ENCODE data around the gene ALG13.

Gene ALG13

DNA sequence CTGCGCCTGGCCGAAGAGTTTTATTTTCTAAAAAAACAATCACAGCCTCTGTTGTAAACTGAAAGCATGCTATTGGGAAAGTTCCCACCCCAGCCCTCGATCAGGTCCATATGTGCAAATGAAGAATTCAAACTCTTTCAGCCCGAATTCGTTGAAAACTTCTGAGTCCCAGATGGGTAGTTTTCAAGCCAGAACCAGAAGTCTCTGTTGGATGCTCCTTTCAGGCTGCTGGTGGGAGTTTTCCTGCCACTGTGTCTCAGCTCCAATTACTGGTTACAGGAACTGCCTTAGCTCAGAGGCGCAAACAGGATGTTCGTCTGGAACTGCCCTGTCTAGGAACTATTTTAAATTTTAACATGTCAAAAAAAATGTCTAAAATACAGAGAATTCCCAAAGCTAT is 9.3 kb upstream of the ALG13 start:
- H3K36me3 ChIP-seq (ENCODE audit: control insufficient read depth, low read length) = no peaks in the 10 kb centered on the region
- H3K27ac ChIP-seq (ENCODE audit: low read depth, low read length) = no peak overlapping the region

DNA sequence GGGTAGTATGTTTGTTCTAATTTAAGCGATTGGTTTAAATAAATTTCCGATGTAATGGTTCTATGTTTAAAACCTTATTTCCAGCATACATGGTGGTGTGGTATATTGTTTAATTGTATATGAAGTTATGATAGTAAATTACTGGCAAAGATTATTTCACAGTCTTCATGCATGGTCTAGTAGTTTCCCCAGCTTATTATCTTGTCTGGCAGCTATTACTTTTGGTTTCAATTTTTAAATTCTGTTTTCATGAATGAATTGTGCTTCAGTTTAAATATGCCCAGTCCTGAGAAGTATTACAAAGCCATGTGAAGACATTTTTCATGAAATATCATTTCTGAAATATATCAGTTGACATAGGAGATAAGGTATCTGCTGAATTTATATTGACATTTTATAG is 6.3 kb downstream of the ALG13 start:
- Histone ChIP-seq H3K9me3 (ENCODE audit: control insufficient read depth, insufficient read depth, low read length) (no peaks in the 10 kb centered on the region), H3K79me2 (ENCODE audit: control insufficient read depth, low read length) (peaks cover 16% of the 10 kb centered on the region), H3K4me3 (ENCODE audit: low read length) (no peak overlapping the region), H3K27ac (ENCODE audit: low read depth, low read length) (no peak overlapping the region), H3K27me3 (ENCODE audit: control insufficient read depth, low read length) (no peaks in the 10 kb centered on the region), H3K4me1 (ENCODE audit: control insufficient read depth, low read length) (peaks cover 6% of the 10 kb centered on the region; the same call in 1 of the 2 replicates), H3K4me2 (ENCODE audit: low read length) (no peak overlapping the region), H4K20me1 (ENCODE audit: control insufficient read depth, insufficient read depth, low read depth, low read length) (no peaks in the 10 kb centered on the region), H3K9me2 (replicated peaks; ENCODE audit: control insufficient read depth, low read length) (no peaks in the 10 kb centered on the region), H3K36me3 (ENCODE audit: control insufficient read depth, low read length) (peaks cover 67% of the 10 kb centered on the region), H3F3A (ENCODE audit: control insufficient read depth, insufficient read depth) (no peaks in the 10 kb centered on the region)
- no peak for TF ChIP-seq EZH2phosphoT487 (IDR thresholded peaks at IDR 0.05; ENCODE audit: borderline replicate concordance, low read length)
- TF ChIP-seq, protein P1, sequence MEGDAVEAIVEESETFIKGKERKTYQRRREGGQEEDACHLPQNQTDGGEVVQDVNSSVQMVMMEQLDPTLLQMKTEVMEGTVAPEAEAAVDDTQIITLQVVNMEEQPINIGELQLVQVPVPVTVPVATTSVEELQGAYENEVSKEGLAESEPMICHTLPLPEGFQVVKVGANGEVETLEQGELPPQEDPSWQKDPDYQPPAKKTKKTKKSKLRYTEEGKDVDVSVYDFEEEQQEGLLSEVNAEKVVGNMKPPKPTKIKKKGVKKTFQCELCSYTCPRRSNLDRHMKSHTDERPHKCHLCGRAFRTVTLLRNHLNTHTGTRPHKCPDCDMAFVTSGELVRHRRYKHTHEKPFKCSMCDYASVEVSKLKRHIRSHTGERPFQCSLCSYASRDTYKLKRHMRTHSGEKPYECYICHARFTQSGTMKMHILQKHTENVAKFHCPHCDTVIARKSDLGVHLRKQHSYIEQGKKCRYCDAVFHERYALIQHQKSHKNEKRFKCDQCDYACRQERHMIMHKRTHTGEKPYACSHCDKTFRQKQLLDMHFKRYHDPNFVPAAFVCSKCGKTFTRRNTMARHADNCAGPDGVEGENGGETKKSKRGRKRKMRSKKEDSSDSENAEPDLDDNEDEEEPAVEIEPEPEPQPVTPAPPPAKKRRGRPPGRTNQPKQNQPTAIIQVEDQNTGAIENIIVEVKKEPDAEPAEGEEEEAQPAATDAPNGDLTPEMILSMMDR (IDR thresholded peaks at IDR 0.05; ENCODE audit: low read depth, low read length, poor library complexity, severe bottlenecking) = no peak

More for the DNA sequence above, 9.3 kb upstream of the ALG13 start:
- Histone ChIP-seq H3K9me2 (replicated peaks; ENCODE audit: control insufficient read depth, low read length) (no peaks in the 10 kb centered on the region), H3K4me2 (ENCODE audit: low read length) (no peak overlapping the region), H3K9me3 (ENCODE audit: control insufficient read depth, insufficient read depth, low read length) (no peaks in the 10 kb centered on the region), H3K27me3 (ENCODE audit: control insufficient read depth, low read length) (no peaks in the 10 kb centered on the region), H4K20me1 (ENCODE audit: control insufficient read depth, insufficient read depth, low read depth, low read length) (no peaks in the 10 kb centered on the region), H3K79me2 (ENCODE audit: control insufficient read depth, low read length) (no peaks in the 10 kb centered on the region), H3K4me1 (ENCODE audit: control insufficient read depth, low read length) (no peaks in the 10 kb centered on the region), H3K4me3 (ENCODE audit: low read length) (no peak overlapping the region), H3F3A (ENCODE audit: control insufficient read depth, insufficient read depth) (no peaks in the 10 kb centered on the region)
- TF ChIP-seq, protein P1 (IDR thresholded peaks at IDR 0.05; ENCODE audit: low read depth, low read length, poor library complexity, severe bottlenecking) = no peak
- TF ChIP-seq EZH2phosphoT487 (IDR thresholded peaks at IDR 0.05; ENCODE audit: borderline replicate concordance, low read length) = no peak

DNA sequence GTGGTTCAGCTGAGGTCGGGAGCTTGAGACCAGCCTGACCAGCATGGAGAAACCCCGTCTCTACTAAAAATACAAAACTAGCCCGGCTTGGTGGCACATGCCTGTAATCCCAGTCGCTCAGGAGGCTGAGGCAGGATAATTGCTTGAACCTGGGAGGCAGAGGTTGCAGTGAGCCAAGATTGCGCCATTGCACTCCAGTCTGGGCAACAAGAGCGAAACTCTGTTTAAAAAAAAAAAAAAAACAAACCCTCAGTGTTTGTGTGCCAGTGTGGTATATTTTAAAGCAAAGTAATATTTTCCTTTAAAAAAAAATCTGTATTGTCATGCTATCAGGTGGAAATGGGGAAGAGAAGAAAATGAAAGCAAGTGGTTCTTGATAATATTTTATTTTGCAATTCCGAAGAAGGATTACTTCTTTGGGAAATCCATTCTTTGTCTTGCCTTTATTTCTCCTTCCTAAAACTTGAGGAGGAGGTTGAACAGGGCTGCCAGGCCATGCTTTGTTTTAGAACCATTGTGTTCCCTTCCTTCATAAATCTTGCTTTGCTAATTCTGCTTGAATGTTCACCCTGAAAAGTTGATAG is 14.4 kb downstream of the ALG13 start:
- H3K36me3 ChIP-seq (ENCODE audit: control insufficient read depth, low read length) = peaks cover 12% of the 10 kb centered on the region; the same call in 1 of the 2 replicates
- TF ChIP-seq, protein P1 (IDR thresholded peaks at IDR 0.05; ENCODE audit: low read depth, low read length, poor library complexity, severe bottlenecking) = no peak
- no peak for TF ChIP-seq EZH2phosphoT487 (IDR thresholded peaks at IDR 0.05; ENCODE audit: borderline replicate concordance, low read length)
- H3F3A ChIP-seq (ENCODE audit: control insufficient read depth, insufficient read depth) = no peaks in the 10 kb centered on the region
- H3K4me3 ChIP-seq (ENCODE audit: low read length) = no peak overlapping the region
- no peaks in the 10 kb centered on the region for H3K79me2 ChIP-seq (ENCODE audit: control insufficient read depth, low read length)
- H3K27me3 ChIP-seq (ENCODE audit: control insufficient read depth, low read length) = no peaks in the 10 kb centered on the region
- no peaks in the 10 kb centered on the region for H4K20me1 ChIP-seq (ENCODE audit: control insufficient read depth, insufficient read depth, low read depth, low read length)
- H3K9me2 ChIP-seq (replicated peaks; ENCODE audit: control insufficient read depth, low read length) = no peaks in the 10 kb centered on the region
- no peaks in the 10 kb centered on the region for H3K4me1 ChIP-seq (ENCODE audit: control insufficient read depth, low read length)
- no peak overlapping the region for H3K4me2 ChIP-seq (ENCODE audit: low read length)
- no peaks in the 10 kb centered on the region for H3K9me3 ChIP-seq (ENCODE audit: control insufficient read depth, insufficient read depth, low read length)
- H3K27ac ChIP-seq (ENCODE audit: low read depth, low read length) = no peak overlapping the region

Measured in DOHH2 (cell line).